Renal cortex interstitium (tissue), 11 donors: ENCODE measurements around the gene PPM1M. TPM values are rescaled to one million over a fixed set of nuclear protein-coding genes. Genes with fewer than 3 reads are reported as not detected.
A peak's percentile ranks its signal among the peaks of the same experiment; 100 is the strongest.

ENCODE experiments used
- DNase-seq, 11 donors: peaks; one replicate each; pipeline ENCODE4 v3.0.0-alpha.2; 2013; ENCODE audit warnings: low read depth in 9 of 11, low spot score in 4 of 11; ENCODE audit errors: extremely low read depth in 1 of 11
- polyA plus RNA-seq, 3 donors: library from polyadenylated mRNA; unstranded; fragments of 120-200 nt; gene quantifications; one replicate each; pipeline ENCODE4 v1.2.1, GENCODE V29; 2013; ENCODE audit not compliant: insufficient read length in 3 of 3

Gene PPM1M
- polyA plus RNA-seq, 3 donors: 17.9 to 20.4 (median 18.2) TPM

GRCh38 chr3:52238761-52239701 lies 6.5 kb upstream of the PPM1M start, which contains the start of gene TWF2:
Gene TWF2, minus strand, starts transcription at chr3:52239158. Its CDS starts 142 bp downstream, at chr3:52239016.
- DNase-seq: peak in 8 of 11 donors; percentile 53 to 79 (median 74)

DNA sequence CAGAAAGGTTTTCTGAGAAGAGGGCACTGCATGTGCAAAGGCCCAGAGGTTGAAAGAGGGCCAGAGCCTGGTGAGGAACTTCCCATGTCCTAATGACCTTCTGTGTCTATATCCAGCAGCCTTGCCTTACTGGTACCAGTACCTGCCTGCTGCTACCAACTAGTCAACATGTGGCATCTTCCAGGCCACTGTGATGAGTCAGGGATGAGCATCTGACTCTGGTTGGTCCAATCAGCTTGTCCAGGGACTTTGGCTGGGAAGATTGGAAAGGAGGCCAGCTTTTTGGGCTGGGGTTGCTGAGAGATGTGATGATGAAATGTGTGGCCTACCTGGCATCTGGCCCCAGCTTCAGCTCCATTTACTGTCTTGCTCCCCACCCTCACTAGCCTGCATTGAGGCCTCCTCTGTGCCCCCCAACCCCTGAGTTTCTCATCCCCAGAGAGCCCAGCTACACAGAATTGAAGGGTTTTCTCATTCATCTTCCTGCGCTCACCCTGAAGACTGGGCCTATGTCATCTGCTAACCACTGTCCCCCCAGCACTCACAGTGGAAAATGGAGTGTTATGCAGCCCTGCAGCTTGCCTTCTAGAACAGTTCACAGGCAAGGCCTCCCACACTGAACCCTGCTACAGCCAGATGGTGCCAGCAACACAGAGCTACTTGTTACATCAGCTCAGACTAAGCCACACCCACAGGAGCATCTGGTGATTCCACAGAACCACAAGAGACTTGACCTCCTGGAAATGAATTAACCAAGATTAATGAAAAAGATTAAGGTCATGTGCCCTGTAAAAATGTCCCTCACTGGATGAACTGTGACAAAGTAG lies 5.3 kb upstream of the PPM1M start:
- DNase-seq: no peak

GRCh38 chr3:52240886-52241370 lies 4.6 kb upstream of the PPM1M start:
- DNase-seq: no peak

DNA sequence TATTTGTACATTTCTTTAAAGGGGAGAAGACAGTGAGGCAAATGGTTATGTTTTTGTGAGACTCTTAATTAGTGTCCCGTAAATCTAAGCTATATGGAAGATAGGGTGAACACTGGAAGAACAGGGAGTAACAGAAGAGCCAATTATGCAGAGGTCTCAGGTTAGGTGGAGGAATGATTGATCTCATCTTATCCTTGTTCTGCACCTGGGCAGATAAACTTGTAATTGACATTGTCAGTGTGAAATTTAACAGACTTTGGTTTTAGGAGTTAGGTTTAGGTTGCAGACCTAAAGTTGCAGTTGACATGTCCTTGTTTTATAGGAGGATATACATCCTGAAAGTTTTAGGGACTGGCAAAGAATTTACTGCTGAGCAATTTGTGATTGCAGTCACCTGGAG lies 3.5 kb upstream of the PPM1M start:
- DNase-seq: no peak

DNA sequence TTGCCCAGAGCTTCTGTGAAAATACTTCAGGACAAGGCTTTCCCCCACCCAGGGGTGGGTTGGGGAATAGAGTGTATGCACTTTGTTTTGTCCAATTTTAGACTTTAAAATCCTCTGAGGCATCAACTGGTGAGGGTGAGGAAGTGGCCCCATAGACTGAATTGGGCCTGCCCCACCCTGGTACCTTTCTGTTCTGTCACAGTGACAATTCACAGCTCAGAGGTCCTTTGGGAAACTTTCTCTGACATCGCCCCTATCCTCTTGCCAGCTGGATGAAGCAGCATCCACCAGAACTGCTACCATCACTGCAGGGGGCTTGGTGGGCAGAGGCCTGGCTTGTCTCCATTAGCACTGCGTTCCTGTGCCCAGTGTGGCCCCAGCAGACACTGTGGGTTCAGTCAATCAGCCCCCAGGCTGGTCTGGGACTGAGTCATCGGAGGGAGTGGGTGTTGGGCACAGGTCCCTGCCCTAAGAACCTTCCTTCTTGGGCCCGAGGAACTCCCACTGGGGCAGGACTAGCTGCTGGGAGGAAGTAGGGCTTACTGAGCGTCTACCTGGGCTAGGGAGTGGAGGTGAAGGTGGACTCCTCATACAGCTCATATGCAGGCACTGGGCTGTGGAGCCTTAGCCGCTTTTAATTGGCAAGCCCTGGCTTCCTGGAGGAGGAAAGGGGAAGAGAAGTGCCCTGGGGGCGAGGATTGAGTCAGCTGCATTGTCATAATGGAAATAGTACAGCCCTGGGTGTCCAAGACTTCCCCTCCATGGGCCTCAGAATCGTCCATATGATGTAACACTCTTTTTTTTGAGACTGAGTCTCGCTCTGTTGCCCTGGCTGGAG lies 1.5 kb upstream of the PPM1M start:
- no peak for DNase-seq

DNA sequence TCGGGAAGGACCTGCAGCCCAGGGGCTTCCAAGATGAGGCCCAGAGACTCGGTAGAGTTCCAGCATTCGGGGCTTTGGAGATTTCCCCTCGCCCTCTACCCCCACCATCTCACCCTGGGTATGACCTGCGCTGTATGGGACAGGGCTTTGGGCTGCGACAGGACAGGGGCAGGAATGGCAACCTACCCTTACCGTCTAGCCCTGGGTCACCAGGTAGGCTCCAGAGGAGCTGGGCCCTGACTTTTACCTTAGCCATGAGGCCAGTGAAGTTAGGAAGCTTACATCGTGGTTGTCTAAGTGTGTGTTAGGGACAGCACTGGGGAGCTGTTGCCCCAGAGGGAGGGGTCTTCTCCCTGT lies 683 bp downstream of the PPM1M start:
- DNase-seq: no peak

DNA sequence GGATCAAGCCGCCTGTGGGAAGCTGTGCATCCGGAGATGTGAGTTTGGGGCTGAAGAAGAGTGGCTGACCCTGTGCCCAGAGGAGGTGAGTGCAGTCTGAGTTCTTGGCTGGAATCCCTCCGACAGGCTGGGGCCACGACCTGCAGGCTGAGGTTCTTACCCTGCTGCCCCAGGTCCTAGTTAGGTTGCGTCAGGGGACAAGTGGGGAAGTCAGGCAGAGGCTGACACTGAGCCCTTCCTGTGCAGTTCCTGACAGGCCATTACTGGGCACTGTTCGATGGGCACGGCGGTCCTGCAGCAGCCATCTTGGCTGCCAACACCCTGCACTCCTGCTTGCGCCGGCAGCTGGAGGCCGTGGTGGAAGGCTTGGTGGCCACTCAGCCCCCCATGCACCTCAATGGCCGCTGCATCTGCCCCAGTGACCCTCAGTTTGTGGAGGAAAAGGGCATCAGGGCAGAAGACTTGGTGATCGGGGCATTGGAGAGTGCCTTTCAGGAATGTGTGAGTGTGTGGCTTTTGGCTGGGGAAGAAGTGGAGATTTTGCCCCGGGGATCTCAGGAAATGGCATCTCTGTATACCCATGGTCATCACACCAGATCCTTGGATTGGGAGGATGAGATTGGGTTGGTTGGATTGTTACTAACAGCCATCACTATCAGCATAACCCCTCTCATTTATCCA lies 1.3 kb downstream of the PPM1M start:
- DNase-seq: no peak

- DNase-seq: no peak
These were observed 2.0 kb downstream of the PPM1M start for GRCh38 chr3:52247409-52248164.

DNA sequence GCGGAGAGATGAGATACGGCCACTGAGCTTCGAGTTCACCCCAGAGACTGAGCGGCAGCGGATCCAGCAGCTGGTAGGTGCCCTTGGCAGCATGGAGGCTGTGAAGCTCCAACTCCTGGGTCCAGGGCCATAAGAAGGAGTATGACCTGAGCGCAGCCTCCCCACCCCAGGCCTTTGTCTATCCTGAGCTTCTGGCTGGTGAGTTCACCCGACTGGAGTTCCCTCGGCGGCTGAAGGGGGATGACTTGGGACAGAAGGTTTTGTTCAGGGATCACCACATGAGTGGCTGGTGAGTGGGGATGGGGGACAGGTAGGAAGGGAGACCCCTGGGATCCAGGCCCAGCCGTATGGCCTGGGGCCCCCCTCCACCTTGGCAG lies 2.6 kb downstream of the PPM1M start:
- DNase-seq: no peak

GRCh38 chr3:52248816-52249547 lies 3.4 kb downstream of the PPM1M start:
- DNase-seq: no peak

DNA sequence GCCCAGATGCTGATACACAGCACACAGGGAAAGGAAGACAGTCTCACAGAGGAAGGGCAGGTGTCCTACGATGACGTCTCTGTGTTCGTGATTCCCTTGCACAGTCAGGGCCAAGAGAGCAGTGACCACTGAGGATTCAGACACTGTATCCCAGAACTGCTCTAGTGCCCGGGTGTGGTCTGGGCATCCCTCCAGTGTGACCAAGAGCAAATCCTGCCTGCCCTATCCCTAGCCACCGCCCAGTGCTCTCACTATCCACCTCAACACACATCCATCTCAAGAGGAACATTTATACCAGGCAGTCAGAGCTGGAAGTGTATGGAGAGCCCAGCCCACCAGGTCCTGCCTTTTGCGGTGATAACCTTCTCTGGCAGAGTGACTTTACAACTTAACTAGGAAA lies 4.1 kb downstream of the PPM1M start:
- DNase-seq: no peak

- no peak for DNase-seq
These were observed 4.6 kb downstream of the PPM1M start for GRCh38 chr3:52250122-52250521.

GRCh38 chr3:52253314-52254304 lies 8.1 kb downstream of the PPM1M start:
- no peak for DNase-seq

DNA sequence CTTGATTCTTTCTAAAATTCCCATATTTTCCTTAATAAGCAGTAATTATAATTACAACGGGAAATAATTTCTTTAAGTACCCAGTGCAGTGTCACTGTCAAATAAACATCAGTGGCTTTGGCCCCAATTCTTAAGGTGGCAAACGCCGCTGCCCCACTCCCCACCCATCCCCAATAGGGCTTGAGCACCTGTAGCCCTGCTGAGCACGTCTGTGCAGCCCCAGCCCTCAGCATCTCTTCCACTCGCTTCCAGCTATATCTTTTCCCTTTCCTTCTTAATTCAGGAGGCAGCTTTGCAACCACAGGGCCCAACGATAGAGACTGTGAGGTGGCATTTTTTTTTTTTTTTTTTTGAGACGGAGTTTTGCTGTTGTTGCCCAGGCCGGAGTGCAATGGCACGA lies 9.0 kb downstream of the PPM1M start:
- no peak for DNase-seq

DNA sequence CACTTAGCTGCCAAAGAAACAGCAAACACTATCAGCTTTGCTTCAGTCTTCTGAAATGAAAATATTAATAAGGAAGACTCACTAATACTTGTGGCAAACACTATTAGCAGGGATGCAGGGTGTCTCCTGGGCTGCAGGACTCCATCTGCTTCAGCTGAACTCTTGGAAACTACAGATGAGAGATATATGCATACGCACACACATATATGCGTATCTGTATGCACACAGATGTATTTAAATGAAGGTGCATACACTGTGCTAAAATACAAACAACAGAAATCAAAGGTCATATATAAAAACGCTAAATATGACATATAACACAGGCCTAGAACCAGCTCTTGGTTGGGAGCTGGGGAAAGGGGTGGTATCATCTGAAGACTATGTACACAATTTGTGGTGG lies 10.6 kb downstream of the PPM1M start:
- no peak for DNase-seq

- DNase-seq: no peak
These were observed 11.1 kb downstream of the PPM1M start for GRCh38 chr3:52256622-52257021.
